ENCODE data around the gene TRIO. TPM values are rescaled to one million over a fixed set of nuclear protein-coding genes. Genes with fewer than 3 reads are reported as not detected.

The TRIO gene
- total and polyA plus RNA-seq, 7 donors, result 18.5 to 77.5 (median 35.0) TPM

GRCh38 chr5:14532180-14532579 is 389.0 kb downstream of the TRIO start:
- DNase-seq (no peak), ATAC-seq (no peak)
- Histone ChIP-seq H3K27ac (no peak overlapping the region), H3K36me3 (ENCODE audit: insufficient read depth in 1 of 2, low read depth in 1 of 2) (no peaks in the 10 kb centered on the region), H3K27me3 (ENCODE audit: insufficient read depth in 3 of 3, low read length in 2 of 3) (no peaks in the 10 kb centered on the region), H3K4me1 (no peaks in the 10 kb centered on the region), H3K9me3 (no peaks in the 10 kb centered on the region), H3K4me3 (no peak overlapping the region)
- no peak for TF ChIP-seq CTCF (IDR thresholded peaks at IDR 0.05)
- intact Hi-C loops (cut with DNase I), result no loop called here
- 54 to 69% (median 56%) methylated on average over 3 of the region's 3 CpGs for WGBS, 3 donors

GRCh38 chr5:14534773-14535172 is 391.6 kb downstream of the TRIO start:
- intact Hi-C loops (cut with DNase I), result no loop called here
- Histone ChIP-seq H3K9me3 (no peaks in the 10 kb centered on the region), H3K36me3 (ENCODE audit: insufficient read depth in 1 of 2, low read depth in 1 of 2) (no peaks in the 10 kb centered on the region), H3K27ac (no peak overlapping the region), H3K4me3 (no peak overlapping the region), H3K27me3 (ENCODE audit: insufficient read depth in 3 of 3, low read length in 2 of 3) (no peaks in the 10 kb centered on the region), H3K4me1 (no peaks in the 10 kb centered on the region)
- WGBS, 3 donors, result 1% methylated on average over 7 of the region's 7 CpGs
- TF ChIP-seq CTCF (IDR thresholded peaks at IDR 0.05), result no peak
- ATAC-seq (peak in 3 of 4 donors; percentile 55 to 66 (median 58)), DNase-seq (no peak)

GRCh38 chr5:14545308-14545707 is 402.2 kb downstream of the TRIO start:
- Histone ChIP-seq H3K4me3 (no peak overlapping the region), H3K27me3 (ENCODE audit: insufficient read depth in 3 of 3, low read length in 2 of 3) (no peaks in the 10 kb centered on the region), H3K9me3 (peaks cover 7% of the 10 kb centered on the region), H3K4me1 (no peaks in the 10 kb centered on the region), H3K36me3 (ENCODE audit: insufficient read depth in 1 of 2, low read depth in 1 of 2) (no peaks in the 10 kb centered on the region), H3K27ac (no peak overlapping the region)
- no peak for TF ChIP-seq CTCF (IDR thresholded peaks at IDR 0.05)
- 49 to 65% (median 59%) methylated on average over 3 of the region's 3 CpGs for WGBS, 3 donors
- ATAC-seq (no peak), DNase-seq (no peak)
- intact Hi-C loops (cut with DNase I), result no loop called here

GRCh38 chr5:14545862-14546261 is 402.7 kb downstream of the TRIO start:
- Histone ChIP-seq H3K4me1 (no peaks in the 10 kb centered on the region), H3K4me3 (no peak overlapping the region), H3K36me3 (ENCODE audit: insufficient read depth in 1 of 2, low read depth in 1 of 2) (no peaks in the 10 kb centered on the region), H3K27me3 (ENCODE audit: insufficient read depth in 3 of 3, low read length in 2 of 3) (no peaks in the 10 kb centered on the region), H3K9me3 (peaks cover 7% of the 10 kb centered on the region), H3K27ac (no peak overlapping the region)
- intact Hi-C loops (cut with DNase I), result no loop called here
- no peak for TF ChIP-seq CTCF (IDR thresholded peaks at IDR 0.05)
- no peak for DNase-seq
- WGBS, 3 donors, result 50 to 92% (median 63%) methylated on average over 1 of the region's 1 CpG
- ATAC-seq, result no peak

- ATAC-seq, result no peak
- no peak for DNase-seq
- Histone ChIP-seq H3K36me3 (ENCODE audit: insufficient read depth in 1 of 2, low read depth in 1 of 2) (no peaks in the 10 kb centered on the region), H3K4me1 (no peaks in the 10 kb centered on the region), H3K27me3 (ENCODE audit: insufficient read depth in 3 of 3, low read length in 2 of 3) (no peaks in the 10 kb centered on the region), H3K4me3 (no peak overlapping the region), H3K27ac (no peak overlapping the region), H3K9me3 (peaks cover 3% of the 10 kb centered on the region)
- TF ChIP-seq CTCF (IDR thresholded peaks at IDR 0.05), result no peak
- intact Hi-C loops (cut with DNase I), result no loop called here
- 93 to 100% (median 100%) methylated on average over 1 of the region's 1 CpG for WGBS, 3 donors
Measured at GRCh38 chr5:14547666-14548065, 404.5 kb downstream of the TRIO start.

Data from psoas muscle (tissue), 8 donors.